HEK293 (cell line): Measurements from ENCODE around the gene MYO15B.
A peak's percentile ranks its signal among the peaks of the same experiment; 100 is the strongest.

Experiments used
- AEBP2 ChIP-seq: fragments of 450-650 bp; formaldehyde crosslinking; IDR thresholded peaks from 2 replicates; pipeline ENCODE4 v1.5.1; 2016; ENCODE audit warnings: missing biosample characterization, missing genetic modification characterization, borderline replicate concordance
- EGR2 ChIP-seq: fragments of 450-650 bp; formaldehyde crosslinking; IDR thresholded peaks from 2 replicates; pipeline ENCODE4 v1.5.1; 2016; ENCODE audit warnings: low read depth, missing biosample characterization, missing genetic modification characterization
- GLI2 ChIP-seq: fragments of 450-650 bp; formaldehyde crosslinking; IDR thresholded peaks from 2 replicates; pipeline ENCODE4; 2017; ENCODE audit warnings: missing biosample characterization, missing genetic modification characterization, low read depth, borderline replicate concordance
- KLF16 ChIP-seq: fragments of 450-650 bp; formaldehyde crosslinking; IDR thresholded peaks from 2 replicates; pipeline ENCODE4 v1.5.1; 2017; ENCODE audit warnings: missing biosample characterization, missing genetic modification characterization
- KLF7 ChIP-seq: fragments of 450-650 bp; formaldehyde crosslinking; IDR thresholded peaks from 2 replicates; pipeline ENCODE4 v1.5.1; 2016; ENCODE audit warnings: missing biosample characterization, missing genetic modification characterization, borderline replicate concordance
- KLF9 ChIP-seq: fragments of 450-650 bp; formaldehyde crosslinking; IDR thresholded peaks from 2 replicates; pipeline ENCODE4 v1.5.1; 2016; ENCODE audit warnings: missing biosample characterization, missing genetic modification characterization, low read depth
- TCF7L2 ChIP-seq: IDR thresholded peaks from 2 replicates; pipeline ENCODE4 v1.6.1; 2011; ENCODE audit warnings: low read depth, mild to moderate bottlenecking, inconsistent platforms, low read length, moderate library complexity, borderline replicate concordance
- TSHZ1 ChIP-seq: fragments of 450-650 bp; formaldehyde crosslinking; IDR thresholded peaks from 2 replicates; pipeline ENCODE4 v1.5.1; 2016; ENCODE audit warnings: missing biosample characterization, missing genetic modification characterization, borderline replicate concordance
- YY1 ChIP-seq: fragments of 450-650 bp; formaldehyde crosslinking; IDR thresholded peaks from 2 replicates; pipeline ENCODE4 v1.5.1; 2018; ENCODE audit warnings: missing biosample characterization, missing genetic modification characterization
- ZBTB49 ChIP-seq: fragments of 450-650 bp; formaldehyde crosslinking; IDR thresholded peaks from 2 replicates; pipeline ENCODE4 v1.5.1; 2016; ENCODE audit warnings: missing biosample characterization, missing genetic modification characterization, low read depth
- ZNF114 ChIP-seq: fragments of 450-650 bp; formaldehyde crosslinking; IDR thresholded peaks from 2 replicates; pipeline ENCODE4 v1.5.0; 2017; ENCODE audit warnings: missing biosample characterization, missing genetic modification characterization
- ZNF169 ChIP-seq: fragments of 450-650 bp; formaldehyde crosslinking; IDR thresholded peaks from 2 replicates; pipeline ENCODE4 v1.5.1; 2016; ENCODE audit warnings: missing biosample characterization, missing genetic modification characterization
- ZNF184 ChIP-seq: fragments of 450-650 bp; IDR thresholded peaks from 2 replicates; pipeline ENCODE4 v1.5.1; 2018; ENCODE audit warnings: missing biosample characterization, mild to moderate bottlenecking, missing genetic modification characterization
- ZNF19 ChIP-seq: fragments of 450-650 bp; formaldehyde crosslinking; IDR thresholded peaks from 2 replicates; pipeline ENCODE4; 2016; ENCODE audit warnings: missing biosample characterization, missing genetic modification characterization, low read depth
- ZNF202 ChIP-seq: fragments of 450-650 bp; formaldehyde crosslinking; IDR thresholded peaks from 2 replicates; pipeline ENCODE4 v1.5.1; 2016; ENCODE audit warnings: missing biosample characterization, missing genetic modification characterization, borderline replicate concordance
- ZNF211 ChIP-seq: fragments of 450-650 bp; formaldehyde crosslinking; IDR thresholded peaks from 2 replicates; pipeline ENCODE4 v1.5.1; 2016; ENCODE audit warnings: low read depth, missing biosample characterization, missing genetic modification characterization
- ZNF24 ChIP-seq: fragments of 450-650 bp; formaldehyde crosslinking; IDR thresholded peaks from 2 replicates; pipeline ENCODE4 v1.5.1; 2016; ENCODE audit warnings: missing biosample characterization, missing genetic modification characterization
- ZNF26 ChIP-seq: fragments of 450-650 bp; formaldehyde crosslinking; IDR thresholded peaks from 2 replicates; pipeline ENCODE4 v1.5.1; 2016; ENCODE audit warnings: missing biosample characterization, missing genetic modification characterization
- ZNF292 ChIP-seq: fragments of 450-650 bp; formaldehyde crosslinking; IDR thresholded peaks from 2 replicates; pipeline ENCODE4 v1.5.1; 2016; ENCODE audit warnings: low read depth, missing biosample characterization, missing genetic modification characterization, borderline replicate concordance
- ZNF311 ChIP-seq: fragments of 450-650 bp; formaldehyde crosslinking; IDR thresholded peaks from 2 replicates; pipeline ENCODE4 v1.5.1; 2017; ENCODE audit warnings: missing biosample characterization, missing genetic modification characterization, borderline replicate concordance
- ZNF423 ChIP-seq: fragments of 450-650 bp; formaldehyde crosslinking; IDR thresholded peaks from 2 replicates; pipeline ENCODE4 v1.5.1; 2016; ENCODE audit warnings: missing biosample characterization, missing genetic modification characterization
- ZNF426 ChIP-seq: fragments of 450-650 bp; formaldehyde crosslinking; IDR thresholded peaks from 2 replicates; pipeline ENCODE4 v1.5.1; 2017; ENCODE audit warnings: missing biosample characterization, missing genetic modification characterization, mild to moderate bottlenecking, inconsistent platforms, moderate library complexity
- ZNF433 ChIP-seq: fragments of 450-650 bp; formaldehyde crosslinking; IDR thresholded peaks from 2 replicates; pipeline ENCODE4 v1.5.1; 2016; ENCODE audit warnings: missing biosample characterization, missing genetic modification characterization, low read depth
- ZNF521 ChIP-seq: fragments of 450-650 bp; formaldehyde crosslinking; IDR thresholded peaks from 2 replicates; pipeline ENCODE4 v1.5.1; 2017; ENCODE audit warnings: missing biosample characterization, mild to moderate bottlenecking, missing genetic modification characterization
- ZNF530 ChIP-seq: fragments of 450-650 bp; formaldehyde crosslinking; IDR thresholded peaks from 2 replicates; pipeline ENCODE4 v1.5.1; 2016; ENCODE audit warnings: low read depth, missing biosample characterization, missing genetic modification characterization
- ZNF544 ChIP-seq: fragments of 450-650 bp; formaldehyde crosslinking; IDR thresholded peaks from 2 replicates; pipeline ENCODE4 v1.5.0; 2017; ENCODE audit warnings: missing biosample characterization, missing genetic modification characterization
- ZNF571 ChIP-seq: fragments of 450-650 bp; formaldehyde crosslinking; IDR thresholded peaks from 2 replicates; pipeline ENCODE4 v1.5.0; 2017; ENCODE audit warnings: missing biosample characterization, missing genetic modification characterization
- ZNF76 ChIP-seq: fragments of 450-650 bp; formaldehyde crosslinking; IDR thresholded peaks from 2 replicates; pipeline ENCODE4; 2016; ENCODE audit warnings: low read depth, missing biosample characterization, missing genetic modification characterization, borderline replicate concordance
- ZNF785 ChIP-seq: fragments of 450-650 bp; formaldehyde crosslinking; IDR thresholded peaks from 2 replicates; pipeline ENCODE4 v1.5.1; 2016; ENCODE audit warnings: missing biosample characterization, missing genetic modification characterization
- ZNF791 ChIP-seq: fragments of 450-650 bp; formaldehyde crosslinking; IDR thresholded peaks from 2 replicates; pipeline ENCODE4 v1.5.1; 2016; ENCODE audit warnings: missing biosample characterization, missing genetic modification characterization
- ZNF792 ChIP-seq: fragments of 450-650 bp; formaldehyde crosslinking; IDR thresholded peaks from 2 replicates; pipeline ENCODE4 v1.5.1; 2016; ENCODE audit warnings: missing biosample characterization, missing genetic modification characterization
- ZSCAN23 ChIP-seq: fragments of 450-650 bp; formaldehyde crosslinking; IDR thresholded peaks from 2 replicates; pipeline ENCODE4 v1.5.1; 2016; ENCODE audit warnings: missing biosample characterization, missing genetic modification characterization

The MYO15B gene

GRCh38 chr17:75666959-75667790 lies 79.6 kb downstream of the MYO15B start, which contains the start of the genes RECQL5 and SAP30BP (continued):
- no peak for TF ChIP-seq ZNF426 (tag by site-specific recombination)
- no peak for TF ChIP-seq ZNF544 (tag by site-specific recombination)
- no peak for TF ChIP-seq ZSCAN23 (tag by site-specific recombination)
- no peak for TF ChIP-seq GLI2 (tag by site-specific recombination)
- TF ChIP-seq ZNF521 (tag by site-specific recombination): no peak
- TF ChIP-seq ZNF211: no peak
- no peak for TF ChIP-seq ZNF530 (tag by site-specific recombination)
- no peak for TF ChIP-seq TCF7L2
- TF ChIP-seq ZNF76: peak; percentile 77; the same call in 1 of the 2 replicates
- TF ChIP-seq ZNF24 (tag by site-specific recombination): no peak
- peak; percentile 87 for TF ChIP-seq YY1 (tag by site-specific recombination)
- TF ChIP-seq ZNF433 (tag by site-specific recombination): no peak
- no peak for TF ChIP-seq ZNF571 (tag by site-specific recombination)
- TF ChIP-seq TSHZ1 (tag by site-specific recombination): no peak
- no peak for TF ChIP-seq ZNF169 (tag by site-specific recombination)
- no peak for TF ChIP-seq ZNF26 (tag by site-specific recombination)
- TF ChIP-seq KLF9: peak; percentile 61
- TF ChIP-seq ZNF311: no peak
- TF ChIP-seq ZNF202 (tag by site-specific recombination): no peak
- TF ChIP-seq EGR2: peak; percentile 80
- no peak for TF ChIP-seq ZBTB49
- no peak for TF ChIP-seq ZNF791
- no peak for TF ChIP-seq ZNF792 (tag by site-specific recombination)
- no peak for TF ChIP-seq KLF7
- no peak for TF ChIP-seq KLF16 (tag by site-specific recombination)
- no peak for TF ChIP-seq AEBP2
- TF ChIP-seq ZNF184: no peak
- no peak for TF ChIP-seq ZNF19 (tag by site-specific recombination)
- TF ChIP-seq ZNF785 (tag by site-specific recombination): no peak
- no peak for TF ChIP-seq ZNF114 (tag by site-specific recombination)
- no peak for TF ChIP-seq ZNF423 (tag by site-specific recombination)
- TF ChIP-seq ZNF292 (tag by site-specific recombination): no peak
